Measurements from ENCODE around the gene ARL4A.
"Not testable (repeated sequence)": the region's sequence is repeated elsewhere in the genome, so short reads cannot be mapped to it uniquely, and the experiment has no call there.

ARL4A gene

DNA sequence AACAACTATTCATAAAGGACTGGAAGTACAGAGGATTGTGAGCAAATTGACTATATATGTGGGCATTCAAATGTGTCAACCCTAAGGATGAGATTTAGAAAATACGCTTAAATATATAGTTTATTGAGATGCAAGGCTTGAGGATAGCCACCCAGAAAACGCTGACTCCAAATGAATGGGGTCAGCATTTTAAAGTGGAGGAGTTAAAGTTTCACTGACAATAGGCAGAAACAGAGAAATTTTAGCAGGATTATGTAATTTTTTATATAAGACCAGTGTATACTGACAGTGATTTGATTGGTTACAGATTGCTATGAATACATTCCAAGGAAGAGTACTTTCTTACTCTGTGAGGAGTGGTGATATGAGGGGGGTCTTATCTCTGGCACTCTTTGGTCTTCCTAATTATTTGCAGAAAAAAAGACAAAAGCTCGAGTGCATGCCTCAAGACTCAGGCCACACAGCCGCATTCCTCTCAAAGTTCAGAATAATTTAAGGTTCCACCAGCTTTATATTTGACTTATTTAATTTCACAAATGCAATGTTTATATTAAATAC, 38.6 kb upstream of the ARL4A start:
- H3K4me3 ChIP-seq (ENCODE audit: low read depth, low read length), result no peak overlapping the region
- no peak overlapping the region for H3K27ac ChIP-seq
- no peak for DNase-seq
- TF ChIP-seq, protein P1, sequence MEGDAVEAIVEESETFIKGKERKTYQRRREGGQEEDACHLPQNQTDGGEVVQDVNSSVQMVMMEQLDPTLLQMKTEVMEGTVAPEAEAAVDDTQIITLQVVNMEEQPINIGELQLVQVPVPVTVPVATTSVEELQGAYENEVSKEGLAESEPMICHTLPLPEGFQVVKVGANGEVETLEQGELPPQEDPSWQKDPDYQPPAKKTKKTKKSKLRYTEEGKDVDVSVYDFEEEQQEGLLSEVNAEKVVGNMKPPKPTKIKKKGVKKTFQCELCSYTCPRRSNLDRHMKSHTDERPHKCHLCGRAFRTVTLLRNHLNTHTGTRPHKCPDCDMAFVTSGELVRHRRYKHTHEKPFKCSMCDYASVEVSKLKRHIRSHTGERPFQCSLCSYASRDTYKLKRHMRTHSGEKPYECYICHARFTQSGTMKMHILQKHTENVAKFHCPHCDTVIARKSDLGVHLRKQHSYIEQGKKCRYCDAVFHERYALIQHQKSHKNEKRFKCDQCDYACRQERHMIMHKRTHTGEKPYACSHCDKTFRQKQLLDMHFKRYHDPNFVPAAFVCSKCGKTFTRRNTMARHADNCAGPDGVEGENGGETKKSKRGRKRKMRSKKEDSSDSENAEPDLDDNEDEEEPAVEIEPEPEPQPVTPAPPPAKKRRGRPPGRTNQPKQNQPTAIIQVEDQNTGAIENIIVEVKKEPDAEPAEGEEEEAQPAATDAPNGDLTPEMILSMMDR (IDR thresholded peaks at IDR 0.05; ENCODE audit: low read depth, low read length), result no peak
- no peaks in the 10 kb centered on the region for H3K9me3 ChIP-seq (ENCODE audit: severe bottlenecking)
- no peaks in the 10 kb centered on the region for H3K36me3 ChIP-seq
- H3K27me3 ChIP-seq (ENCODE audit: insufficient read depth, low read depth, severe bottlenecking), result no peaks in the 10 kb centered on the region

DNA sequence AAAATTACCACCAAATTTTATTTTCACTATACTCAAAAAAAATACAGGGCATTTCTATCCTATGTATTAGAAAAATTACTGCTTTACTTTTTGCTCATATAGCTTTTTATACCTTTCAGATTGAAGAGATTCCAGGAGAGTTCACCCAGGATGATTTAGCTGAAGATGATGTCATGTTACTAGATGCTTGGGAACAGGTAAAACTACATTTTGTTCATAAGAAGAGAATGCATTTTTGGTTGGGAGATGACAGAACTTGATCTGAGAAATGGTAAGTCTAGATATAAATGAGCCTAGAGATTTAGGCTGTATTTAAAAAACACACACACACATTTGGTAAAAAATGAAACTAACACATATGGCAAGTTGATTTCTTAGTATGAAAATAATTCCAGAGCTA, 38.1 kb upstream of the ARL4A start:
- no peaks in the 10 kb centered on the region for H3K27me3 ChIP-seq (ENCODE audit: insufficient read depth, low read depth, severe bottlenecking)
- TF ChIP-seq, protein P1 (IDR thresholded peaks at IDR 0.05; ENCODE audit: low read depth, low read length), result no peak
- H3K27ac ChIP-seq, result no peak overlapping the region
- H3K4me3 ChIP-seq (ENCODE audit: low read depth, low read length), result no peak overlapping the region
- DNase-seq, result no peak
- no peaks in the 10 kb centered on the region for H3K36me3 ChIP-seq
- H3K9me3 ChIP-seq (ENCODE audit: severe bottlenecking), result no peaks in the 10 kb centered on the region

DNA sequence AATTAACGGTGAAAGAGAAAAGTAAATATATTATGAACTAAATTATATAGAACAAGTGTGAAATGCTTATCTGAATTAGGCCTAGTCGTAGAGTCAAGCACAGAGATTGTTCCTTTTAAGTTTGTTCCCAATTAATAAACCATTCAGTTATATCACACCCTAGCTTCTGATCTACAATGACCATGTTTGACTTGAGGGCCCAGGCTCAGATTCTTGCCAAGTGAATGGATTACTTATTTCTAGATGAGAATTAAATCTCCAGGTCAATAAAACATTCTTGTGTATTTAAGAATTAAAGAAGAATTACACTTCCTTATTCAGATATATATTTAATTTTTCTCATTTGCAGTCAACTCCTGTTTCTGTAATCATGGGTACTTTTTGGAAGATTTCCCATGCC, 37.4 kb upstream of the ARL4A start:
- no peak for DNase-seq
- no peaks in the 10 kb centered on the region for H3K36me3 ChIP-seq
- no peak overlapping the region for H3K27ac ChIP-seq
- H3K9me3 ChIP-seq (ENCODE audit: severe bottlenecking), result no peaks in the 10 kb centered on the region
- no peaks in the 10 kb centered on the region for H3K27me3 ChIP-seq (ENCODE audit: insufficient read depth, low read depth, severe bottlenecking)
- TF ChIP-seq, protein P1 (IDR thresholded peaks at IDR 0.05; ENCODE audit: low read depth, low read length), result no peak
- H3K4me3 ChIP-seq (ENCODE audit: low read depth, low read length), result no peak overlapping the region

DNA sequence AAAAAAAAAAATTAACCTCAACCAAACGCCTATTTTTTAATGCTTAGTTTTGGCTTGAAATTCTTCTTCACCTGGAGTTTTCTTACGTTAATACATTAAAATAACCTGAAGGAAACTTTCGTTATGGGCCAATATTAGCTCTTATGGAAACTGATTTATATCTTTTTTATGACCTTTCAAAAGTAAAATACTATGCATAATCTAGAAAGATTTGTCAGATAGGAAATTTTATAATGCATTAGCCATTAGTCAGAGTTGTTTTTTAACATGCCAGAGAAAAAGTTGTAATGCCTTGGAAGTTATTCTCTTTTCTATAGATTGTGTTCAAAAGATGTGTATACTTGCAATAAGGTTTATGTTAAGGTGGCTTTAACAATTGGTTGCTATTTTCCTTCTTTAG, 34.3 kb upstream of the ARL4A start:
- Histone ChIP-seq H3K27ac (no peak overlapping the region), H3K27me3 (ENCODE audit: insufficient read depth, low read depth, severe bottlenecking) (no peaks in the 10 kb centered on the region), H3K9me3 (ENCODE audit: severe bottlenecking) (no peaks in the 10 kb centered on the region), H3K36me3 (no peaks in the 10 kb centered on the region), H3K4me3 (ENCODE audit: low read depth, low read length) (no peak overlapping the region)
- no peak for DNase-seq
- TF ChIP-seq, protein P1 (IDR thresholded peaks at IDR 0.05; ENCODE audit: low read depth, low read length), result no peak

DNA sequence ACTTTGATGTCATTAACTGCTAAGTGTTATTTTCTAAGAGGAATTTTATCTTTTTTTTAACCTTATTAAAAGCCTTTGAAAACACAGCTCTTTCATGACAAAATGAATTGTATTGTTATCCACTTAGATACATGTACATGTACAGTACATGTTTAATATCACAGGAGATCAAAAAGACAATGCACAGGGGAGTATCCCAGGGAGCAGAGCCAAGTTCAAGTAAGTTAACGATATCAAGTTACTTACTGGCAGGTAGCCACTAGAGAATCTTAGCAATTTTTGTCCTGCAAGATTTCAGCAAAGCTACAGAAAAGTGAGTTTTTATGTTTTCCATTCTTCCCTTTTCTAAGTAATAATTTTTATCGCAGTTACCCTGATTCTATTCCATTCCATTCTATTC, 33.9 kb upstream of the ARL4A start:
- H3K27ac ChIP-seq, result no peak overlapping the region
- H3K4me3 ChIP-seq (ENCODE audit: low read depth, low read length), result no peak overlapping the region
- TF ChIP-seq, protein P1 (IDR thresholded peaks at IDR 0.05; ENCODE audit: low read depth, low read length), result no peak
- no peaks in the 10 kb centered on the region for H3K27me3 ChIP-seq (ENCODE audit: insufficient read depth, low read depth, severe bottlenecking)
- H3K9me3 ChIP-seq (ENCODE audit: severe bottlenecking), result no peaks in the 10 kb centered on the region
- no peaks in the 10 kb centered on the region for H3K36me3 ChIP-seq
- no peak for DNase-seq

DNA sequence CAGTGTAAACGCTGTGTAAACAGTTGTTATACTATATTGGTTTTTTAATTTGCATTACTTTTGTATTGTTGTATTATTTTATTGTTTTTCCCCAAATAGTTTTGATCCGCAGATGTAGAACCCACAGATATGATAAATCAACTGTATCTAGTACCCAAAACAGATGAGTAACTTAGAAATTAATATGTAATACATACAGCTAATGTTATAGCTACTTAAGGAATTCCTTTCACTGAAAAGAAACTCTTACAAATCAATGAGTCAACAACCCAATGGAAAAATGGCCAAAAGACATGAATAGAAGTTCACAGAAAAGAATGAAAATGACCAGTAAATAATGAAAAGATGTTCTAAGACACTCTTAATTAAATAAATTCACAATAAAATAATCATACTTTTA, 32.3 kb upstream of the ARL4A start:
- DNase-seq, result no peak
- H3K27ac ChIP-seq, result no peak overlapping the region
- TF ChIP-seq, protein P1 (IDR thresholded peaks at IDR 0.05; ENCODE audit: low read depth, low read length), result no peak
- no peaks in the 10 kb centered on the region for H3K36me3 ChIP-seq
- H3K4me3 ChIP-seq (ENCODE audit: low read depth, low read length), result no peak overlapping the region
- H3K9me3 ChIP-seq (ENCODE audit: severe bottlenecking), result no peaks in the 10 kb centered on the region
- H3K27me3 ChIP-seq (ENCODE audit: insufficient read depth, low read depth, severe bottlenecking), result no peaks in the 10 kb centered on the region

DNA sequence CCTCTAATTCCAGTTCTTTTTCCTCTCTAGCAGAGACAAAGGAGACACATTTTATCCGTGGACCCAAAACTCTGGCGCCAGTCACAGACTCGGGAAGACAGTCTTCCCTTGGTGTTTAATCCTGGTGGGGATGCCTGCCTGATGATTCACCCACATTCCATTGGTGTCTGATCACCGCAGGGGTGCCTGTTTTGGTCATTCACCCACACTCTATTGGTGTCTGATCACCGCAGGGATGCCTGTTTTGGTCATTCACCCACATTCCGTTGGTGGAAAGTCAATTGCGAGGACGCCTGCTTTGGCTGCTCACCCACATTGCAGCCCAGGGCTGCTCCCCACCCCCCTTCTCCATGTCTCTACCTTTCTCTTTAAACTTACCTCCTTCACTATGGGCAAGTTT, 27.0 kb upstream of the ARL4A start:
- not testable (repeated sequence) for H3K27ac ChIP-seq; H3K27me3 ChIP-seq (ENCODE audit: insufficient read depth, low read depth, severe bottlenecking); DNase-seq; H3K36me3 ChIP-seq; H3K9me3 ChIP-seq (ENCODE audit: severe bottlenecking); H3K4me3 ChIP-seq (ENCODE audit: low read depth, low read length)

DNA sequence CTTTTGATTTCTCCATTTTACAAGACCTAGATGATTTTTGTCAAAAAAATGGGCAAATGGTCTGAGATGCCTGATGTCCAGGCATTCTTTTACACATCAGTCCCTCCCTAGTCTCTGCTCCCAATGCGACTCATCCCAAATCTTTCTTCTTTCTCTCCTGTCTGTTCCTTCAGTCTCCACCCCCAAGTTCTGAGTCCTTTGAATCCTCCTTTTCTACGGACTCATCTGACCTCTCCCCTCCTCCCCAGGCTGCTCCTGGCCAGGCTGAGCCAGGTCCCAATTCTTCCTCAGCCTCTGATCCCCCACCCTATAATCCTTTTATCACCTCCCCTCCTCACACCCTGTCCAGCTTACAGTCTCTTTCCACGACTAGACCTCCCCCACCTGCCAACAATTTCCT, 26.4 kb upstream of the ARL4A start:
- not testable (repeated sequence) for H3K4me3 ChIP-seq (ENCODE audit: low read depth, low read length); H3K27ac ChIP-seq; H3K36me3 ChIP-seq; H3K9me3 ChIP-seq (ENCODE audit: severe bottlenecking); H3K27me3 ChIP-seq (ENCODE audit: insufficient read depth, low read depth, severe bottlenecking)
- DNase-seq, result peak; percentile 37
